Inferior parietal cortex (tissue), 1 donor: ENCODE results near the gene MTA3.

ENCODE experiments used
- DNase-seq: peaks from one replicate; pipeline ENCODE4 v3.0.0-alpha.2; 2016; ENCODE audit errors: extremely low spot score

MTA3 gene

GRCh38 chr2:42786561-42787345 is 218.3 kb downstream of the MTA3 start:
- no peak for DNase-seq

GRCh38 chr2:42787424-42787787 is 219.0 kb downstream of the MTA3 start:
- no peak for DNase-seq

- DNase-seq: no peak
These were observed 219.5 kb downstream of the MTA3 start for GRCh38 chr2:42787788-42788477.

GRCh38 chr2:42788478-42788793 is 220.0 kb downstream of the MTA3 start:
- DNase-seq: no peak

GRCh38 chr2:42788882-42789281 is 220.4 kb downstream of the MTA3 start:
- DNase-seq: no peak

GRCh38 chr2:42789751-42790150 is 221.3 kb downstream of the MTA3 start:
- no peak for DNase-seq

GRCh38 chr2:42791606-42792005 is 223.2 kb downstream of the MTA3 start:
- no peak for DNase-seq

GRCh38 chr2:42792087-42792582 is 223.7 kb downstream of the MTA3 start:
- DNase-seq: no peak

- DNase-seq: no peak
These were observed 224.3 kb downstream of the MTA3 start, which contains the start of gene HAAO for GRCh38 chr2:42792583-42793333. Gene HAAO, minus strand, starts transcription at chr2:42792583. Its CDS starts 47 bp downstream, at chr2:42792536.

GRCh38 chr2:42793334-42794270 is 225.2 kb downstream of the MTA3 start:
- no peak for DNase-seq

- DNase-seq: no peak
These were observed 226.0 kb downstream of the MTA3 start for GRCh38 chr2:42794271-42795046.

GRCh38 chr2:42795275-42795674 is 226.8 kb downstream of the MTA3 start:
- DNase-seq: no peak

GRCh38 chr2:42795841-42796301 is 227.4 kb downstream of the MTA3 start:
- DNase-seq: no peak

GRCh38 chr2:42796427-42797248 is 228.2 kb downstream of the MTA3 start:
- DNase-seq: no peak

- DNase-seq: no peak
These were observed 228.8 kb downstream of the MTA3 start for GRCh38 chr2:42797281-42797680.

- DNase-seq: no peak
These were observed 231.4 kb downstream of the MTA3 start for GRCh38 chr2:42799881-42800280.

GRCh38 chr2:42800461-42800962 is 232.1 kb downstream of the MTA3 start:
- DNase-seq: no peak

GRCh38 chr2:42800981-42801380 is 232.5 kb downstream of the MTA3 start:
- DNase-seq: no peak

- DNase-seq: no peak
These were observed 232.9 kb downstream of the MTA3 start for GRCh38 chr2:42801381-42801780.
